ENCODE data around the gene PALLD.

DNA sequence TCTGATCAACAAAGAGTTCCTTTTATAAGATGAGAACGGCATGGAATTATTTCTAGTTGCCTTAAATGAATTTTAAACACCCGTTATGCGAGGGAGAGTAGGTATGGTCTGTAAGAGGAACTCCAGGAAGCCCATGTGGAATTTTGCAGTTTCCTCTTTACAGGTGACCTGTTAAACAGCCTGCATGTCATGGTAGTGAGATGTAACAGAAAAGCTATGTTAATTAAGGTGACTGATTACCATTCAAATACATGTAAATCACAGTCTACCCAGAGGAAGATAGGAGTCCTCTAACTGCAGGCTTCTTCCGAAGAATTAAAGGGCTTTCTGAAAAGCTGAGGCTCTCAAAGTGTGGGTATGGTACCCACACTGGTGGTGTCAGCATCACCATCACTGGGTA is 349.6 kb downstream of the PALLD start:
- TF ChIP-seq KLF9 (tag by site-specific recombination; IDR thresholded peaks at IDR 0.05; ENCODE audit: low read depth) = no peak
- TF ChIP-seq CTCF (tag by site-specific recombination; IDR thresholded peaks at IDR 0.05) = no peak
- TF ChIP-seq ZBTB49 (tag by site-specific recombination; IDR thresholded peaks at IDR 0.05; ENCODE audit: low read depth) = no peak
- TF ChIP-seq ZNF571 (tag by site-specific recombination; IDR thresholded peaks at IDR 0.05) = no peak
- TF ChIP-seq ZFP37 (tag by site-specific recombination; IDR thresholded peaks at IDR 0.05) = no peak

Measured in HEK293 (cell line).